WTC11 (cell line): ENCODE measurements around the gene JADE1. TPM values are rescaled to one million over a fixed set of nuclear protein-coding genes. Genes with fewer than 3 reads are reported as not detected.

Experiments
- ATAC-seq: fragments of 200-7000 bp; cut with Tn5 transposase; 2 replicates; pipeline ENCODE4 v1.10.0; 2021; ENCODE audit warnings: mild to moderate bottlenecking, moderate library complexity
- CTCF ChIA-PET: fragments of 300-600 bp; sonication (Branson Sonifier 250); formaldehyde crosslinking; loops from one replicate; lab custom pipeline; 2021; ENCODE audit warnings: antibody characterized with exemption; lab: Charles Lee
- POLR2A ChIA-PET: fragments of 350-600 bp; sonication (Branson Sonifier 250); formaldehyde crosslinking; loops from one replicate; lab custom pipeline; 2021; ENCODE audit warnings: antibody characterized with exemption; lab: Charles Lee
- DNase-seq: peaks from one replicate; pipeline ENCODE4 v3.0.0; 2021; ENCODE audit warnings: low spot score
- H3K27ac Mint-ChIP-seq: 2 replicates; pipeline ENCODE4 v1.8.0; 2021; ENCODE audit warnings: mixed read lengths
- H3K27me3 Mint-ChIP-seq: 2 replicates; pipeline ENCODE4 v1.8.0; 2021; ENCODE audit warnings: low read depth, mild to moderate bottlenecking, moderate library complexity, mixed read lengths
- H3K36me3 Mint-ChIP-seq: 2 replicates; pipeline ENCODE4 v1.8.0; 2021; ENCODE audit warnings: mixed read lengths
- H3K4me1 Mint-ChIP-seq: 2 replicates; pipeline ENCODE4 v1.8.0; 2022; ENCODE audit warnings: mixed read lengths
- H3K4me3 Mint-ChIP-seq: 2 replicates; pipeline ENCODE4 v1.8.0; 2021; ENCODE audit warnings: mild to moderate bottlenecking, moderate library complexity, mixed read lengths
- H3K9me3 Mint-ChIP-seq: 2 replicates; pipeline ENCODE4 v1.8.0; 2021; ENCODE audit warnings: mixed read lengths
- AR ChIP-seq: fragments of 250-450 bp; sonication (Bioruptor Pico); IDR thresholded peaks from 2 replicates; pipeline ENCODE4 v1.9.0; 2021; ENCODE audit warnings: mild to moderate bottlenecking
- ATF3 ChIP-seq: sonication (generic); formaldehyde crosslinking; conservative IDR thresholded peaks from 2 replicates; pipeline ENCODE4 v1.8.1; 2022; ENCODE audit warnings: mild to moderate bottlenecking, missing genetic modification reagents
- CREB1 ChIP-seq: sonication (generic); formaldehyde crosslinking; IDR thresholded peaks from 2 replicates; pipeline ENCODE4 v1.8.0; 2023; ENCODE audit warnings: mild to moderate bottlenecking, missing genetic modification reagents
- CREM ChIP-seq: sonication (generic); formaldehyde crosslinking; IDR thresholded peaks from 2 replicates; pipeline ENCODE4 v1.8.1; 2022; ENCODE audit warnings: mild to moderate bottlenecking, missing genetic modification reagents, moderate library complexity
- E2F4 ChIP-seq: sonication (generic); formaldehyde crosslinking; IDR thresholded peaks from 2 replicates; pipeline ENCODE4 v1.8.1; 2022; ENCODE audit warnings: low read depth, mild to moderate bottlenecking, moderate library complexity, missing genetic modification reagents, borderline replicate concordance
- KAT7 ChIP-seq: sonication (generic); formaldehyde crosslinking; IDR thresholded peaks from 2 replicates; pipeline ENCODE4 v1.8.1; 2023; ENCODE audit warnings: missing genetic modification reagents, mild to moderate bottlenecking, borderline replicate concordance
- NR2C2 ChIP-seq: sonication (generic); formaldehyde crosslinking; IDR thresholded peaks from 2 replicates; pipeline ENCODE4 v1.8.0; 2022; ENCODE audit warnings: mild to moderate bottlenecking, missing genetic modification reagents
- PRRX2 ChIP-seq: fragments of 250-450 bp; sonication (Bioruptor Pico); IDR thresholded peaks from 2 replicates; pipeline ENCODE4 v1.8.0; 2021; ENCODE audit warnings: mild to moderate bottlenecking
- TCF7 ChIP-seq: sonication (generic); formaldehyde crosslinking; IDR thresholded peaks from 2 replicates; pipeline ENCODE4 v1.8.0; 2022; ENCODE audit warnings: mild to moderate bottlenecking, low read depth, missing genetic modification reagents, moderate library complexity
- USF1 ChIP-seq: sonication (generic); formaldehyde crosslinking; IDR thresholded peaks from 2 replicates; pipeline ENCODE4 v1.8.0; 2022; ENCODE audit warnings: mild to moderate bottlenecking, missing genetic modification reagents
- ZNF121 ChIP-seq: sonication (generic); formaldehyde crosslinking; IDR thresholded peaks from 2 replicates; pipeline ENCODE4 v1.8.0; 2023; ENCODE audit warnings: missing genetic modification reagents
- ZNF263 ChIP-seq: sonication (generic); formaldehyde crosslinking; IDR thresholded peaks from 2 replicates; pipeline ENCODE4 v1.8.1; 2022; ENCODE audit warnings: low read depth, mild to moderate bottlenecking, moderate library complexity, missing genetic modification reagents
- ZNF281 ChIP-seq: sonication (generic); formaldehyde crosslinking; IDR thresholded peaks from 2 replicates; pipeline ENCODE4 v1.8.0; 2023; ENCODE audit warnings: mild to moderate bottlenecking, missing genetic modification reagents
- ZNF512 ChIP-seq: sonication (generic); formaldehyde crosslinking; IDR thresholded peaks from 2 replicates; pipeline ENCODE4 v1.8.1; 2022; ENCODE audit warnings: missing genetic modification reagents, borderline replicate concordance
- total RNA-seq: library from RNA; stranded (reverse); gene quantifications from 3 replicates; pipeline ENCODE4 v1.2.3, GENCODE V29; 2021

Gene JADE1
- total RNA-seq, 1 experiment from 2014 or later = 132 TPM

- no peak for ATAC-seq
- peak overlapping the region; percentile 63 for H3K27ac Mint-ChIP-seq
- no peaks in the 10 kb centered on the region for H3K9me3 Mint-ChIP-seq
- CTCF ChIA-PET = no interaction called here
- H3K4me1 Mint-ChIP-seq = peaks cover 49% of the 10 kb centered on the region
- H3K36me3 Mint-ChIP-seq = peaks cover 97% of the 10 kb centered on the region
- 0 out of 2 replicates have a peak, but pooled peaks have one; percentile 42 for TF ChIP-seq PRRX2
- TF ChIP-seq ZNF263 (CRISPR knock-in tag) = no peak
- TF ChIP-seq, all 79 proteins: peak for 1
- POLR2A ChIA-PET = no interaction called here
- no peak for DNase-seq
- H3K4me3 Mint-ChIP-seq = no peak overlapping the region
- H3K27me3 Mint-ChIP-seq = no peaks in the 10 kb centered on the region
Observed at GRCh38 chr4:128866691-128867090, 57.2 kb downstream of the JADE1 start.

- ChIA-PET POLR2A (no interaction called here), CTCF (interaction anchor here (0.9 kb wide), 1 partner anchor 315 kb away, joined by 3 read pairs; no protein-coding TSS in a partner anchor)
- H3K36me3 Mint-ChIP-seq = peaks cover 94% of the 10 kb centered on the region
- ATAC-seq (no peak), DNase-seq (no peak)
- H3K9me3 Mint-ChIP-seq = no peaks in the 10 kb centered on the region
- H3K4me3 Mint-ChIP-seq = no peak overlapping the region
- H3K27me3 Mint-ChIP-seq = no peaks in the 10 kb centered on the region
- no peak for TF ChIP-seq ZNF512 (CRISPR knock-in tag)
- TF ChIP-seq, all 79 proteins: peak for 0
- Mint-ChIP-seq H3K27ac (peak overlapping the region; percentile 64), H3K4me1 (peaks cover 38% of the 10 kb centered on the region)
Observed at GRCh38 chr4:128868758-128869157, 59.3 kb downstream of the JADE1 start.

- no peak for TF ChIP-seq NR2C2 (CRISPR knock-in tag)
- no peak for TF ChIP-seq CREM (CRISPR knock-in tag)
- TF ChIP-seq CREB1 = no peak
- no peak for TF ChIP-seq ATF3 (CRISPR knock-in tag)
- no peak for TF ChIP-seq E2F4 (CRISPR knock-in tag)
- TF ChIP-seq ZNF121 (CRISPR knock-in tag) = no peak
- TF ChIP-seq AR = no peak
- TF ChIP-seq KAT7 (CRISPR knock-in tag) = no peak
- TF ChIP-seq ZNF281 (CRISPR knock-in tag) = no peak
- no peak for TF ChIP-seq TCF7 (CRISPR knock-in tag)
- TF ChIP-seq USF1 (CRISPR knock-in tag) = no peak
- ChIA-PET POLR2A (no interaction called here), CTCF (no interaction called here)
- Mint-ChIP-seq H3K36me3 (peaks cover 84% of the 10 kb centered on the region), H3K9me3 (no peaks in the 10 kb centered on the region), H3K4me3 (no peak overlapping the region), H3K27me3 (no peaks in the 10 kb centered on the region), H3K27ac (peak overlapping the region; percentile 55), H3K4me1 (peaks cover 32% of the 10 kb centered on the region)
- ATAC-seq = no peak
- no peak for DNase-seq
Observed at GRCh38 chr4:128869776-128870509, 60.4 kb downstream of the JADE1 start.
